GM23338 (cell line): ENCODE results near the gene SIDT1. TPM values are rescaled to one million over a fixed set of nuclear protein-coding genes. Genes with fewer than 3 reads are reported as not detected.

Source experiments
- ATAC-seq: fragments of 200-7000 bp; cut with Tn5 transposase; 3 replicates; pipeline ENCODE4 v1.9.1; 2020
- DNase-seq: peaks from one replicate; pipeline ENCODE4 v3.0.0-alpha.2; 2015; ENCODE audit warnings: low spot score
- H2AFZ ChIP-seq: fragments of 200-600 bp; sonication (generic); 2 replicates; pipeline ENCODE4 v1.8.0; 2016; ENCODE audit warnings: antibody characterized with exemption, mild to moderate bottlenecking, moderate library complexity
- H3F3A ChIP-seq: fragments of 200-600 bp; sonication (generic); replicated peaks from 2 replicates; pipeline ENCODE4 v1.8.0; 2017; ENCODE audit warnings: antibody characterized with exemption, mixed run types, low read depth
- H3K27ac ChIP-seq: fragments of 200-600 bp; sonication (generic); 2 replicates; pipeline ENCODE4 v1.6.1; 2016; ENCODE audit warnings: low read depth
- H3K27me3 ChIP-seq: fragments of 200-600 bp; sonication (generic); 2 replicates; pipeline ENCODE4 v1.8.0; 2016; ENCODE audit warnings: mild to moderate bottlenecking, mixed run types, moderate library complexity; ENCODE audit not compliant: insufficient read depth
- H3K36me3 ChIP-seq: fragments of 200-600 bp; sonication (generic); 2 replicates; pipeline ENCODE4 v1.8.0; 2016; ENCODE audit warnings: mild to moderate bottlenecking; ENCODE audit not compliant: insufficient read depth
- H3K4me1 ChIP-seq: fragments of 200-600 bp; sonication (generic); 2 replicates; pipeline ENCODE4 v1.8.0; 2016; ENCODE audit warnings: mild to moderate bottlenecking, moderate library complexity; ENCODE audit not compliant: insufficient read depth
- H3K4me2 ChIP-seq: fragments of 200-600 bp; sonication (generic); 2 replicates; pipeline ENCODE4 v1.7.1; 2017; ENCODE audit warnings: mixed run types
- H3K4me3 ChIP-seq: fragments of 200-600 bp; sonication (generic); 2 replicates; pipeline ENCODE4 v1.6.1; 2016; ENCODE audit warnings: mixed run types
- H3K79me2 ChIP-seq: fragments of 200-600 bp; sonication (generic); replicated peaks from 2 replicates; pipeline ENCODE4 v1.8.0; 2017; ENCODE audit warnings: mild to moderate bottlenecking; ENCODE audit not compliant: insufficient read depth
- H3K9me2 ChIP-seq: fragments of 200-600 bp; sonication (generic); 2 replicates; pipeline ENCODE4 v1.8.0; 2017; ENCODE audit not compliant: insufficient read depth
- H4K20me1 ChIP-seq: fragments of 200-600 bp; sonication (generic); replicated peaks from 2 replicates; pipeline ENCODE4 v1.8.0; 2017; ENCODE audit warnings: mild to moderate bottlenecking; ENCODE audit not compliant: insufficient read depth
- H3K27ac Mint-ChIP-seq: 2 replicates; pipeline ENCODE4 v1.8.0; 2020; ENCODE audit warnings: inconsistent platforms, mild to moderate bottlenecking, moderate library complexity, mixed read lengths
- H3K27me3 Mint-ChIP-seq: 3 replicates; pipeline ENCODE4 v1.8.0; 2022; ENCODE audit warnings: low read depth, mild to moderate bottlenecking, moderate library complexity, mixed read lengths, inconsistent platforms; ENCODE audit not compliant: insufficient read depth, poor library complexity
- H3K36me3 Mint-ChIP-seq: 3 replicates; pipeline ENCODE4 v1.8.0; 2021; ENCODE audit warnings: low read depth, mild to moderate bottlenecking, inconsistent platforms, moderate library complexity, mixed read lengths
- H3K4me1 Mint-ChIP-seq: 3 replicates; pipeline ENCODE4 v1.8.0; 2020; ENCODE audit warnings: mild to moderate bottlenecking, inconsistent platforms, mixed read lengths
- H3K4me3 Mint-ChIP-seq: 3 replicates; pipeline ENCODE4 v1.8.0; 2021; ENCODE audit warnings: moderate library complexity, mild to moderate bottlenecking, inconsistent platforms, mixed read lengths
- H3K9me3 Mint-ChIP-seq: 3 replicates; pipeline ENCODE4 v1.8.0; 2020; ENCODE audit warnings: moderate library complexity, mild to moderate bottlenecking, inconsistent platforms, mixed read lengths
- CREB1 ChIP-seq: fragments of 250-450 bp; sonication (Bioruptor Pico); IDR thresholded peaks from 2 replicates; pipeline ENCODE4 v1.5.0; 2020; ENCODE audit warnings: low read depth, mild to moderate bottlenecking, moderate library complexity
- EZH2 ChIP-seq: fragments of 200-600 bp; sonication (generic); IDR thresholded peaks from one replicate; pipeline ENCODE4 v1.8.0; 2017; ENCODE audit warnings: antibody characterized with exemption, mild to moderate bottlenecking, low read depth; ENCODE audit not compliant: unreplicated experiment
- EZH2phosphoT487 ChIP-seq: fragments of 200-600 bp; sonication (generic); IDR thresholded peaks from one replicate; pipeline ENCODE4 v1.8.1; 2018; ENCODE audit warnings: antibody characterized with exemption; ENCODE audit not compliant: unreplicated experiment
- JUNB ChIP-seq: IDR thresholded peaks from one replicate; pipeline ENCODE4 v1.6.1; 2016; ENCODE audit warnings: antibody characterized with exemption; ENCODE audit not compliant: unreplicated experiment
- NANOG ChIP-seq: IDR thresholded peaks from 2 replicates; pipeline ENCODE4 v1.6.1; 2016; ENCODE audit warnings: antibody characterized with exemption, borderline replicate concordance
- POLR2AphosphoS5 ChIP-seq: IDR thresholded peaks from 2 replicates; pipeline ENCODE4 v1.6.1; 2016; ENCODE audit warnings: antibody characterized with exemption, low read depth
- REST ChIP-seq: IDR thresholded peaks from one replicate; pipeline ENCODE4 v1.6.1; 2018; ENCODE audit warnings: antibody characterized with exemption; ENCODE audit not compliant: unreplicated experiment
- STAT1 ChIP-seq: IDR thresholded peaks from one replicate; pipeline ENCODE4 v1.6.1; 2016; ENCODE audit warnings: antibody characterized with exemption; ENCODE audit not compliant: unreplicated experiment
- ZNF114 ChIP-seq: fragments of 250-450 bp; sonication (Bioruptor Pico); IDR thresholded peaks from 2 replicates; pipeline ENCODE4 v1.5.0; 2020; ENCODE audit warnings: mild to moderate bottlenecking, moderate library complexity
- ZNF331 ChIP-seq: fragments of 250-450 bp; sonication (Bioruptor Pico); IDR thresholded peaks from 2 replicates; pipeline ENCODE4 v1.5.0; 2020; ENCODE audit warnings: low read depth, mild to moderate bottlenecking, moderate library complexity
- ZNF462 ChIP-seq: fragments of 250-450 bp; sonication (Bioruptor Pico); IDR thresholded peaks from 2 replicates; pipeline ENCODE4 v1.5.0; 2020; ENCODE audit warnings: mild to moderate bottlenecking, moderate library complexity
- polyA plus RNA-seq: library from polyadenylated mRNA; unstranded; fragments of >200 nt; fragmentation: Nextera tagmentation; extraction: Ambion mirVana; gene quantifications from 2 replicates; pipeline ENCODE4 v1.2.1, GENCODE V29; 2016
- total RNA-seq: library from RNA; depleted of rRNA; stranded (reverse); fragments of >200 nt; shearing (Covaris generic); gene quantifications from 2 replicates; pipeline ENCODE4 v1.2.3, GENCODE V29; 2014
- TF ChIP-seq, protein P1 (sequence below), 2 experiments: fragments of 200-600 bp in 1 of 2; sonication (generic) in 1 of 2; conservative IDR thresholded peaks; 2 replicates each; pipeline versions ENCODE4 v1.5.1 to v1.6.1; 2016 to 2017; ENCODE audit warnings: antibody characterized with exemption in 2 of 2, low read depth in 2 of 2, mild to moderate bottlenecking in 2 of 2, moderate library complexity in 1 of 2
- TF ChIP-seq, protein P2 (sequence below): IDR thresholded peaks from 2 replicates; pipeline ENCODE4 v1.6.1; 2016; ENCODE audit warnings: antibody characterized with exemption

SIDT1 gene
- total and polyA plus RNA-seq, 2 experiments from 2014 or later = 0.10 TPM; not detected in 1

- no peak overlapping the region for H3K27ac ChIP-seq
- no peak overlapping the region for H3K27ac Mint-ChIP-seq
- no peaks in the 10 kb centered on the region for H3K4me1 Mint-ChIP-seq
- peaks cover 21% of the 10 kb centered on the region; the same call in 2 of the 3 replicates for H3K36me3 Mint-ChIP-seq
- no peak overlapping the region for H3K4me3 Mint-ChIP-seq
- no peaks in the 10 kb centered on the region for H3K9me2 ChIP-seq
- H3K27me3 Mint-ChIP-seq = peaks cover 2% of the 10 kb centered on the region
- H3K4me2 ChIP-seq = no peak overlapping the region
- no peaks in the 10 kb centered on the region for H4K20me1 ChIP-seq
- no peak overlapping the region for H2AFZ ChIP-seq
- TF ChIP-seq ZNF331 (CRISPR knock-in tag) (no peak), EZH2phosphoT487 (no peak), ZNF114 (no peak), ZNF462 (CRISPR knock-in tag) (no peak), CREB1 (CRISPR knock-in tag) (no peak), NANOG (no peak), REST (no peak), STAT1 (no peak), EZH2 (no peak), JUNB (no peak), POLR2AphosphoS5 (no peak)
- TF ChIP-seq, protein P1, sequence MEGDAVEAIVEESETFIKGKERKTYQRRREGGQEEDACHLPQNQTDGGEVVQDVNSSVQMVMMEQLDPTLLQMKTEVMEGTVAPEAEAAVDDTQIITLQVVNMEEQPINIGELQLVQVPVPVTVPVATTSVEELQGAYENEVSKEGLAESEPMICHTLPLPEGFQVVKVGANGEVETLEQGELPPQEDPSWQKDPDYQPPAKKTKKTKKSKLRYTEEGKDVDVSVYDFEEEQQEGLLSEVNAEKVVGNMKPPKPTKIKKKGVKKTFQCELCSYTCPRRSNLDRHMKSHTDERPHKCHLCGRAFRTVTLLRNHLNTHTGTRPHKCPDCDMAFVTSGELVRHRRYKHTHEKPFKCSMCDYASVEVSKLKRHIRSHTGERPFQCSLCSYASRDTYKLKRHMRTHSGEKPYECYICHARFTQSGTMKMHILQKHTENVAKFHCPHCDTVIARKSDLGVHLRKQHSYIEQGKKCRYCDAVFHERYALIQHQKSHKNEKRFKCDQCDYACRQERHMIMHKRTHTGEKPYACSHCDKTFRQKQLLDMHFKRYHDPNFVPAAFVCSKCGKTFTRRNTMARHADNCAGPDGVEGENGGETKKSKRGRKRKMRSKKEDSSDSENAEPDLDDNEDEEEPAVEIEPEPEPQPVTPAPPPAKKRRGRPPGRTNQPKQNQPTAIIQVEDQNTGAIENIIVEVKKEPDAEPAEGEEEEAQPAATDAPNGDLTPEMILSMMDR (conservative IDR thresholded peaks at IDR 0.05; ENCODE audit: low read depth in 2 of 2) = no peak
- TF ChIP-seq, protein P2, sequence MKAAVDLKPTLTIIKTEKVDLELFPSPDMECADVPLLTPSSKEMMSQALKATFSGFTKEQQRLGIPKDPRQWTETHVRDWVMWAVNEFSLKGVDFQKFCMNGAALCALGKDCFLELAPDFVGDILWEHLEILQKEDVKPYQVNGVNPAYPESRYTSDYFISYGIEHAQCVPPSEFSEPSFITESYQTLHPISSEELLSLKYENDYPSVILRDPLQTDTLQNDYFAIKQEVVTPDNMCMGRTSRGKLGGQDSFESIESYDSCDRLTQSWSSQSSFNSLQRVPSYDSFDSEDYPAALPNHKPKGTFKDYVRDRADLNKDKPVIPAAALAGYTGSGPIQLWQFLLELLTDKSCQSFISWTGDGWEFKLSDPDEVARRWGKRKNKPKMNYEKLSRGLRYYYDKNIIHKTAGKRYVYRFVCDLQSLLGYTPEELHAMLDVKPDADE = no peak
- H3K9me3 Mint-ChIP-seq = peaks cover 27% of the 10 kb centered on the region
- no peaks in the 10 kb centered on the region; the same call in 1 of the 2 replicates for H3K36me3 ChIP-seq
- no peak for ATAC-seq
- no peaks in the 10 kb centered on the region for H3K4me1 ChIP-seq
- no peaks in the 10 kb centered on the region for H3K27me3 ChIP-seq
- H3K4me3 ChIP-seq = no peak overlapping the region
- no peak for DNase-seq
- H3K79me2 ChIP-seq = no peaks in the 10 kb centered on the region
- H3F3A ChIP-seq = no peaks in the 10 kb centered on the region
Measured at GRCh38 chr3:113649174-113649845, 117.0 kb downstream of the SIDT1 start.
